OCI-LY1 (cell line): ENCODE results near the gene METTL25.
"Not testable (repeated sequence)": the region's sequence is repeated elsewhere in the genome, so short reads cannot be mapped to it uniquely, and the experiment has no call there.

ENCODE experiments used
- H2AFZ ChIP-seq: fragments of 200-600 bp; sonication (generic), shearing (Covaris generic); 2 replicates; pipeline ENCODE4 v1.6.0; 2014; ENCODE audit warnings: antibody characterized with exemption, mild to moderate bottlenecking, low read length
- H3F3A ChIP-seq: fragments of 200-600 bp; sonication (generic), shearing (Covaris generic); 2 replicates; pipeline ENCODE4 v1.6.0; 2014; ENCODE audit warnings: mild to moderate bottlenecking, antibody characterized with exemption, low read length, moderate library complexity; ENCODE audit not compliant: insufficient read depth
- H3K27ac ChIP-seq: fragments of 200-600 bp; sonication (generic); 2 replicates; pipeline ENCODE4 v1.5.1; 2014; ENCODE audit warnings: low read length, mixed run types, mild to moderate bottlenecking, low read depth; ENCODE audit not compliant: poor library complexity, severe bottlenecking
- H3K27me3 ChIP-seq: fragments of 200-600 bp; sonication (generic); 2 replicates; pipeline ENCODE4 v1.6.0; 2014; ENCODE audit warnings: antibody characterized with exemption, mild to moderate bottlenecking, low read length, moderate library complexity; ENCODE audit not compliant: insufficient read depth
- H3K36me3 ChIP-seq: fragments of 200-600 bp; sonication (generic); 2 replicates; pipeline ENCODE4 v1.6.1; 2014; ENCODE audit warnings: mild to moderate bottlenecking, antibody characterized with exemption, low read length, moderate library complexity, mixed read lengths; ENCODE audit not compliant: insufficient read depth
- H3K4me1 ChIP-seq: fragments of 200-600 bp; sonication (generic); 2 replicates; pipeline ENCODE4 v1.5.1; 2014; ENCODE audit warnings: mild to moderate bottlenecking, low read length, moderate library complexity; ENCODE audit not compliant: insufficient read depth, severe bottlenecking
- H3K4me2 ChIP-seq: fragments of 200-600 bp; sonication (generic), shearing (Covaris generic); 2 replicates; pipeline ENCODE4 v1.6.1; 2014; ENCODE audit warnings: low read length
- H3K4me3 ChIP-seq: fragments of 200-600 bp; sonication (generic); 2 replicates; pipeline ENCODE4 v1.5.1; 2014; ENCODE audit warnings: low read length, low read depth, mild to moderate bottlenecking, mixed read lengths; ENCODE audit not compliant: poor library complexity, severe bottlenecking
- H3K79me2 ChIP-seq: fragments of 200-600 bp; shearing (Covaris generic); 2 replicates; pipeline ENCODE4 v1.6.1; 2016; ENCODE audit warnings: mixed run types, low read length, mixed read lengths; ENCODE audit not compliant: insufficient read depth
- H3K9ac ChIP-seq: fragments of 200-600 bp; sonication (generic), shearing (Covaris generic); 2 replicates; pipeline ENCODE4 v1.6.1; 2014; ENCODE audit warnings: mild to moderate bottlenecking, low read length, mixed read lengths
- H3K9me2 ChIP-seq: fragments of 200-600 bp; sonication (generic), shearing (Covaris generic); 2 replicates; pipeline ENCODE4 v1.6.1; 2014; ENCODE audit warnings: low read depth, mild to moderate bottlenecking, low read length, mixed read lengths
- H3K9me3 ChIP-seq: fragments of 200-600 bp; shearing (Covaris generic); 2 replicates; pipeline ENCODE4 v1.6.1; 2014; ENCODE audit warnings: low read length, mixed read lengths
- H4K20me1 ChIP-seq: fragments of 200-600 bp; sonication (generic), shearing (Covaris generic); 2 replicates; pipeline ENCODE4 v1.6.0; 2016; ENCODE audit warnings: mild to moderate bottlenecking, low read length; ENCODE audit not compliant: insufficient read depth
- EZH2 ChIP-seq: fragments of 200-600 bp; sonication (generic), shearing (Covaris generic); IDR thresholded peaks from 2 replicates; pipeline ENCODE4 v1.8.0; 2017; ENCODE audit warnings: borderline replicate concordance, mixed run types, mild to moderate bottlenecking, antibody characterized with exemption, low read length, moderate library complexity, mixed read lengths
- TF ChIP-seq, protein P1 (sequence below): fragments of 200-600 bp; sonication (generic), shearing (Covaris generic); IDR thresholded peaks from 2 replicates; pipeline ENCODE4 v1.5.1; 2017; ENCODE audit warnings: mild to moderate bottlenecking, antibody characterized with exemption, low read length, moderate library complexity, mixed read lengths

METTL25 gene

DNA sequence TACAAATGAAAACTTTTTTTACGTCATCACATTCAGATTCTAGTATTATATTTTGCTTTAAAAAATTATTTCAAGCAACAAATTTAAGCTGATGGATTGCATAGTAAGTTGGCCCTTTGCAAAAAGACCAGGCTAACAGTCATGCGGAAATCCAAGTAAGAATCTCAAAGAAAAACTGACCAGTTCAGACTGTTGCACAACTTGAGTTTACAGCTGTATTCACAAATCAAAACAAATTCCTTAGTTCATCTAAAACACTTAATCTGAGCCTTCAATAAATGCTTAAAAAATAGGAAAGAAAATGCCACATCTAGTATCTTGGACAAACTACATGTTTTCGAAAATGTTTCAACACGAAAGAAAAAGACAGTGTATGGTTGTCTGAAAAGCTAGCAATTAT lies 989 bp upstream of the METTL25 start:
- Histone ChIP-seq H2AFZ (no peak overlapping the region), H3K27ac (no peak overlapping the region), H3K9me3 (no peaks in the 10 kb centered on the region), H3K9ac (peak overlapping the region; percentile 91), H3K4me2 (peak overlapping the region; percentile 94), H3K27me3 (no peaks in the 10 kb centered on the region), H3F3A (no peaks in the 10 kb centered on the region), H3K4me1 (peaks cover 24% of the 10 kb centered on the region), H3K9me2 (no peaks in the 10 kb centered on the region), H4K20me1 (no peaks in the 10 kb centered on the region), H3K4me3 (peak overlapping the region; percentile 81), H3K36me3 (peaks cover 40% of the 10 kb centered on the region), H3K79me2 (peaks cover 20% of the 10 kb centered on the region)
- TF ChIP-seq, protein P1, sequence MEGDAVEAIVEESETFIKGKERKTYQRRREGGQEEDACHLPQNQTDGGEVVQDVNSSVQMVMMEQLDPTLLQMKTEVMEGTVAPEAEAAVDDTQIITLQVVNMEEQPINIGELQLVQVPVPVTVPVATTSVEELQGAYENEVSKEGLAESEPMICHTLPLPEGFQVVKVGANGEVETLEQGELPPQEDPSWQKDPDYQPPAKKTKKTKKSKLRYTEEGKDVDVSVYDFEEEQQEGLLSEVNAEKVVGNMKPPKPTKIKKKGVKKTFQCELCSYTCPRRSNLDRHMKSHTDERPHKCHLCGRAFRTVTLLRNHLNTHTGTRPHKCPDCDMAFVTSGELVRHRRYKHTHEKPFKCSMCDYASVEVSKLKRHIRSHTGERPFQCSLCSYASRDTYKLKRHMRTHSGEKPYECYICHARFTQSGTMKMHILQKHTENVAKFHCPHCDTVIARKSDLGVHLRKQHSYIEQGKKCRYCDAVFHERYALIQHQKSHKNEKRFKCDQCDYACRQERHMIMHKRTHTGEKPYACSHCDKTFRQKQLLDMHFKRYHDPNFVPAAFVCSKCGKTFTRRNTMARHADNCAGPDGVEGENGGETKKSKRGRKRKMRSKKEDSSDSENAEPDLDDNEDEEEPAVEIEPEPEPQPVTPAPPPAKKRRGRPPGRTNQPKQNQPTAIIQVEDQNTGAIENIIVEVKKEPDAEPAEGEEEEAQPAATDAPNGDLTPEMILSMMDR: no peak
- TF ChIP-seq EZH2: no peak

DNA sequence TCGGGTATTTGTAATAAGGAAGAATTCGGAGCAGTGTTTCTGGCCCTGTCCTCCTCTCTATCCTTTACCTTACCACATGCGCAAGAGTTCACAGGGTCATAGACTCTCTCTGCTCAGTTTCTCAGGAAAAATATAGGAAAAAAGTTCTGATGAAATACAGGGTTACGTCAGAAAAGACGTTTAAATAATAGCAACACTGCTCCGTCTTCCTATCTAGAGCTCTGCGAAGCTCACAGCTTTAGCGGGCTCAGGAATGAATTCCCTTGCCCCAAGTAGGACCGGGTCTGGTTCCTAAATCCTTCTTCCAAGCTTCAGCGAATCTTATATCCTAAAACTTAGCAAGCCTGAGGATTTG lies 507 bp upstream of the METTL25 start:
- Histone ChIP-seq H3K4me3 (peak overlapping the region; percentile 81), H4K20me1 (no peaks in the 10 kb centered on the region)
- TF ChIP-seq, protein P1: no peak
- no peak for TF ChIP-seq EZH2

DNA sequence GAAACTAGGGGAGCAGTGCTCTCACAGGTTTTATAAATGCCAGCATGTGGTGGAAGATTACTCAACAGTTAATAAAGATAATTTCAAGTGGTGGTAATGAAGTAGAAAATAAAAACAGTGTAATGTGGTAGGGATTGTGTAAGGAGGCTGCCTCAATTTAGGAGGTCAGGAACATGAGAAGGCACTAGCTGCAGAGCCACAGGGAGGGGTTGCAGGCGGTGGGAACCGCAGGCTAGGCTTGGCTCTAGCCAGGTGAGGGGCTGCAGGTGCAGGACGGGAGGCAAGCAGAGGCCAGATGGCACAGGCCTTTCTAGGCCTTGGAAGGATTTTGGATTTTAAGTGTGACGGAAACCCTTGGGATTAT lies 768 bp downstream of the METTL25 start:
- Histone ChIP-seq H3K27me3 (no peaks in the 10 kb centered on the region), H3K36me3 (peaks cover 22% of the 10 kb centered on the region; the same call in 1 of the 2 replicates), H3K27ac (no peak overlapping the region), H3K9me2 (no peaks in the 10 kb centered on the region), H4K20me1 (no peaks in the 10 kb centered on the region), H3K9me3 (no peaks in the 10 kb centered on the region), H3K9ac (peak overlapping the region; percentile 60), H2AFZ (no peak overlapping the region), H3K4me1 (peaks cover 24% of the 10 kb centered on the region), H3K79me2 (peaks cover 20% of the 10 kb centered on the region), H3F3A (no peaks in the 10 kb centered on the region), H3K4me3 (peak overlapping the region; percentile 81), H3K4me2 (peak overlapping the region; percentile 94)
- TF ChIP-seq, protein P1: no peak
- TF ChIP-seq EZH2: no peak

More for the DNA sequence above, 507 bp upstream of the METTL25 start:
- Histone ChIP-seq H3K27me3 (no peaks in the 10 kb centered on the region), H2AFZ (no peak overlapping the region), H3K9me3 (no peaks in the 10 kb centered on the region), H3K36me3 (peaks cover 35% of the 10 kb centered on the region), H3K4me1 (peaks cover 24% of the 10 kb centered on the region), H3K27ac (peak overlapping the region; percentile 4), H3K4me2 (peak overlapping the region; percentile 94), H3K9me2 (no peaks in the 10 kb centered on the region), H3K79me2 (peaks cover 20% of the 10 kb centered on the region), H3K9ac (peak overlapping the region; percentile 91), H3F3A (no peaks in the 10 kb centered on the region)

DNA sequence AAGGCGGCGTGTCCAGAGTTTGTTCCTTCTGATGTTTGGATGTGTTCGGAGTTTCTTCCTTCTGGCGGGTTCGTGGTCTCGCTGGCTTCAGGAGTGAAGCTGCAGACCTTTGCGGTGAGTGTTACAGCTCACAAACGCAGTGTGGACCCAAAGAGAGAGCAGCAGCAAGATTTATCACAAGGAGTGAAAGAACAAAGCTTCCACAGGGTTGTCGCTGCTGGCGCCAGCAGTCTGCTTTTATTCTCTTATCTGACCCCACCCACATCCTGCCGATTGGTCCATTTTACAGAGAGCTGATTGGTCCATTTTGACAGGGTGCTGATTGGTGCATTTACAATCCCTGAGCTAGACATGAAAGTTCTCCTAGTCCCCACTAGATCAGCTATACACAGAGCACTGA lies 2.5 kb downstream of the METTL25 start:
- H3K36me3 ChIP-seq, H2AFZ ChIP-seq, H3K27ac ChIP-seq, H4K20me1 ChIP-seq, H3F3A ChIP-seq, H3K9me3 ChIP-seq, H3K4me3 ChIP-seq, H3K9ac ChIP-seq, H3K4me2 ChIP-seq, H3K9me2 ChIP-seq, H3K27me3 ChIP-seq: not testable (repeated sequence)
- Histone ChIP-seq H3K79me2 (peaks cover 20% of the 10 kb centered on the region), H3K4me1 (peaks cover 24% of the 10 kb centered on the region)
